H1 (cell line): ENCODE data around the gene GATA5. TPM values are rescaled to one million over a fixed set of nuclear protein-coding genes. Genes with fewer than 3 reads are reported as not detected.

Source experiments
- CTCF ChIA-PET: fragments of 300-600 bp; sonication (Branson Sonifier 250); formaldehyde crosslinking; loops from one replicate; lab custom pipeline; 2021; ENCODE audit not compliant: partially characterized antibody; lab: Charles Lee
- POLR2A ChIA-PET: fragments of 300-600 bp; sonication (Branson Sonifier 250); formaldehyde crosslinking; loops from one replicate; lab custom pipeline; 2021; ENCODE audit warnings: inconsistent platforms; ENCODE audit not compliant: partially characterized antibody; lab: Charles Lee
- DNase-seq, 2 experiments: peaks; one replicate each; pipeline versions ENCODE4 v3.0.0 to v3.0.0-alpha.2; 2010 to 2022; ENCODE audit warnings: low spot score in 2 of 2, low read depth in 1 of 2, mixed read lengths in 1 of 2
- FAIRE-seq: peaks from 2 replicates; lab custom pipeline; 2011; peaks lifted over from hg19 to GRCh38; lab: Jason Lieb, UNC
- H2AFZ ChIP-seq: 2 replicates; pipeline ENCODE4 v1.8.1; 2012; ENCODE audit warnings: low read length, inconsistent platforms
- H2AK5ac ChIP-seq: 2 replicates; pipeline ENCODE4 v1.6.1; 2013; ENCODE audit warnings: low read depth, low read length
- H2BK120ac ChIP-seq: replicated peaks from 2 replicates; pipeline ENCODE3; 2013; ENCODE audit warnings: low read depth, low read length, inconsistent platforms
- H2BK12ac ChIP-seq: 2 replicates; pipeline ENCODE4 v1.6.1; 2013; ENCODE audit warnings: low read depth, low read length
- H2BK15ac ChIP-seq: 2 replicates; pipeline ENCODE4 v1.6.1; 2013; ENCODE audit warnings: low read length
- H2BK20ac ChIP-seq: 2 replicates; pipeline ENCODE4 v1.6.1; 2013; ENCODE audit warnings: low read length
- H2BK5ac ChIP-seq: 2 replicates; pipeline ENCODE4 v1.6.1; 2013; ENCODE audit warnings: low read depth, low read length
- H3K14ac ChIP-seq: 2 replicates; pipeline ENCODE4 v1.6.1; 2013; ENCODE audit warnings: inconsistent platforms; ENCODE audit not compliant: insufficient read length
- H3K18ac ChIP-seq: 2 replicates; pipeline ENCODE4 v1.6.1; 2013; ENCODE audit warnings: low read length; ENCODE audit errors: extremely low read depth
- H3K23ac ChIP-seq: 2 replicates; pipeline ENCODE4 v1.6.1; 2013; ENCODE audit warnings: inconsistent platforms; ENCODE audit not compliant: insufficient read length
- H3K23me2 ChIP-seq: 2 replicates; pipeline ENCODE4 v1.6.1; 2013; ENCODE audit warnings: low read depth, low read length
- H3K27ac ChIP-seq: 2 replicates; pipeline ENCODE4 v1.6.1; 2011; ENCODE audit warnings: low read depth, low read length, inconsistent platforms
- H3K27me3 ChIP-seq, 4 experiments: replicated peaks in 1 of 4; 1 replicate in 1 of 4; 2 replicates in 3 of 4; pipeline versions ENCODE4 v1.6.1 to v1.8.1; 2011 to 2013; ENCODE audit warnings: low read length in 3 of 4, mild to moderate bottlenecking in 3 of 4, inconsistent platforms in 2 of 4, mixed read lengths in 2 of 4, moderate library complexity in 1 of 4; ENCODE audit not compliant: control insufficient read depth in 3 of 4, insufficient read depth in 3 of 4; ENCODE audit errors: extremely low read depth in 1 of 4
- H3K36me3 ChIP-seq, 4 experiments: 2 replicates each; pipeline versions ENCODE4 v1.6.1 to v1.8.1; 2011 to 2013; ENCODE audit warnings: mild to moderate bottlenecking in 4 of 4, low read length in 3 of 4, moderate library complexity in 2 of 4, control low read depth in 1 of 4, inconsistent platforms in 1 of 4; ENCODE audit not compliant: insufficient read depth in 4 of 4, control insufficient read depth in 2 of 4
- H3K4ac ChIP-seq: replicated peaks from 2 replicates; pipeline ENCODE3; 2013; ENCODE audit warnings: low read length, low read depth, mixed read lengths, inconsistent platforms; ENCODE audit not compliant: insufficient read length
- H3K4me1 ChIP-seq, 4 experiments: replicated peaks in 1 of 4; 1 replicate in 1 of 4; 2 replicates in 3 of 4; pipeline versions ENCODE4 v1.6.1 to v1.8.1; 2011 to 2013; ENCODE audit warnings: low read length in 3 of 4, inconsistent platforms in 2 of 4, mixed read lengths in 1 of 4; ENCODE audit not compliant: insufficient read depth in 4 of 4, control insufficient read depth in 3 of 4
- H3K4me2 ChIP-seq, 2 experiments: 2 replicates each; pipeline versions ENCODE4 v1.6.1 to v1.8.1; 2011 to 2013; ENCODE audit warnings: low read depth in 2 of 2, low read length in 2 of 2, control low read depth in 1 of 2, inconsistent platforms in 1 of 2, mild to moderate bottlenecking in 1 of 2; ENCODE audit not compliant: insufficient read depth in 1 of 2
- H3K4me3 ChIP-seq, 4 experiments: fragments of 200-600, 300-600 bp in 1 of 4; sonication (generic), shearing (Covaris generic), sonication (Bioruptor Twin) in 1 of 4; 2 replicates each; pipeline versions ENCODE4 v1.5.1 to v1.8.1; 2011 to 2016; ENCODE audit warnings: low read length in 4 of 4, low read depth in 3 of 4, control low read depth in 2 of 4, inconsistent platforms in 2 of 4, mild to moderate bottlenecking in 2 of 4, mixed read lengths in 1 of 4, moderate library complexity in 1 of 4; ENCODE audit not compliant: insufficient read depth in 2 of 4; ENCODE audit errors: extremely low read depth in 1 of 4
- H3K56ac ChIP-seq: replicated peaks from 2 replicates; pipeline ENCODE3; 2013; ENCODE audit warnings: low read depth, mild to moderate bottlenecking, mixed read lengths, low read length, inconsistent platforms; ENCODE audit not compliant: insufficient read length
- H3K79me1 ChIP-seq: 2 replicates; pipeline ENCODE4 v1.6.1; 2013; ENCODE audit warnings: low read depth, low read length, control low read depth
- H3K79me2 ChIP-seq, 2 experiments: 2 replicates each; pipeline versions ENCODE4 v1.6.1 to v1.8.1; 2012 to 2013; ENCODE audit warnings: low read length in 2 of 2, mild to moderate bottlenecking in 2 of 2, inconsistent platforms in 1 of 2; ENCODE audit not compliant: insufficient read depth in 2 of 2, control insufficient read depth in 1 of 2
- H3K9ac ChIP-seq, 4 experiments: replicated peaks in 1 of 4; 1 replicate in 1 of 4; 2 replicates in 3 of 4; pipeline versions ENCODE4 v1.6.1 to v1.8.1; 2011 to 2013; ENCODE audit warnings: low read depth in 3 of 4, low read length in 3 of 4, control low read depth in 2 of 4, mild to moderate bottlenecking in 2 of 4, moderate library complexity in 2 of 4, inconsistent platforms in 1 of 4; ENCODE audit errors: extremely low read depth in 1 of 4
- H3K9me3 ChIP-seq, 2 experiments: 2 replicates each; pipeline versions ENCODE4 v1.6.1 to v1.8.1; 2012 to 2013; ENCODE audit warnings: mild to moderate bottlenecking in 2 of 2, moderate library complexity in 2 of 2, control low read depth in 1 of 2, inconsistent platforms in 1 of 2, low read depth in 1 of 2, low read length in 1 of 2, mixed read lengths in 1 of 2; ENCODE audit not compliant: insufficient read depth in 2 of 2
- H4K20me1 ChIP-seq, 2 experiments: replicated peaks in 1 of 2; 2 replicates each; pipeline versions ENCODE3 to v1.8.1; 2011 to 2013; ENCODE audit warnings: inconsistent platforms in 2 of 2, low read length in 2 of 2, mild to moderate bottlenecking in 1 of 2; ENCODE audit not compliant: insufficient read depth in 2 of 2, control insufficient read depth in 1 of 2
- H4K5ac ChIP-seq: 2 replicates; pipeline ENCODE4 v1.6.1; 2013; ENCODE audit warnings: low read length, low read depth, mixed read lengths, inconsistent platforms; ENCODE audit not compliant: insufficient read length
- H4K8ac ChIP-seq: 2 replicates; pipeline ENCODE4 v1.8.0; 2013; ENCODE audit warnings: mild to moderate bottlenecking, moderate library complexity, low read length, inconsistent platforms; ENCODE audit not compliant: insufficient read depth; ENCODE audit errors: extremely low read depth
- H4K91ac ChIP-seq: replicated peaks from 2 replicates; pipeline ENCODE3; 2013; ENCODE audit warnings: low read length, mixed read lengths, inconsistent platforms; ENCODE audit not compliant: insufficient read length
- BACH1 ChIP-seq: IDR thresholded peaks from 2 replicates; pipeline ENCODE4 v1.6.1; 2012; ENCODE audit warnings: low read length, improper control_type of control experiment
- EGR1 ChIP-seq: IDR thresholded peaks from 2 replicates; pipeline ENCODE4 v1.6.1; 2011; ENCODE audit warnings: low read depth, low read length, borderline replicate concordance
- EZH2 ChIP-seq: fragments of 200-600 bp; sonication (generic); IDR thresholded peaks from 2 replicates; pipeline ENCODE4 v1.7.1; 2012; ENCODE audit warnings: low read depth, mild to moderate bottlenecking, moderate library complexity, low read length, inconsistent platforms; ENCODE audit not compliant: severe bottlenecking
- JUN ChIP-seq: IDR thresholded peaks from 2 replicates; pipeline ENCODE4 v1.6.1; 2011; ENCODE audit warnings: low read depth, mild to moderate bottlenecking, improper control_type of control experiment, low read length
- RAD21 ChIP-seq, 2 experiments: IDR thresholded peaks in 1 of 2; conservative IDR thresholded peaks in 1 of 2; 2 replicates each; pipeline ENCODE4 v1.6.1; 2011; ENCODE audit warnings: low read depth in 2 of 2, low read length in 2 of 2, improper control_type of control experiment in 1 of 2, inconsistent platforms in 1 of 2, mild to moderate bottlenecking in 1 of 2, moderate library complexity in 1 of 2
- RNF2 ChIP-seq: fragments of 200-900, 300-1000 bp; sonication (generic); IDR thresholded peaks from 2 replicates; pipeline ENCODE4 v1.7.1; 2016; ENCODE audit warnings: borderline replicate concordance, low read depth, mild to moderate bottlenecking, antibody characterized with exemption, low read length; ENCODE audit not compliant: poor library complexity, severe bottlenecking; ENCODE audit errors: missing control alignments
- SAP30 ChIP-seq: fragments of 300-600 bp; sonication (generic); IDR thresholded peaks from 2 replicates; pipeline ENCODE4 v1.7.1; 2012; ENCODE audit warnings: low read length, moderate library complexity, mild to moderate bottlenecking, inconsistent platforms; ENCODE audit not compliant: insufficient read depth, insufficient replicate concordance
- SP1 ChIP-seq: IDR thresholded peaks from 2 replicates; pipeline ENCODE4 v1.6.1; 2011; ENCODE audit warnings: low read depth, low read length
- SP2 ChIP-seq: IDR thresholded peaks from 2 replicates; pipeline ENCODE4 v1.6.1; 2012; ENCODE audit warnings: mild to moderate bottlenecking, low read length, inconsistent platforms
- SRF ChIP-seq: IDR thresholded peaks from 2 replicates; pipeline ENCODE4 v1.6.1; 2011; ENCODE audit warnings: mild to moderate bottlenecking, low read depth, low read length, moderate library complexity
- SUZ12 ChIP-seq: fragments of 200-600 bp; sonication (generic); IDR thresholded peaks from 2 replicates; pipeline ENCODE4 v1.6.1; 2012; ENCODE audit warnings: mild to moderate bottlenecking, inconsistent platforms, low read length, moderate library complexity, mixed read lengths
- TEAD4 ChIP-seq: IDR thresholded peaks from 2 replicates; pipeline ENCODE4 v1.6.1; 2012; ENCODE audit warnings: low read depth, low read length, inconsistent platforms, mixed read lengths
- YY1 ChIP-seq: IDR thresholded peaks from 2 replicates; pipeline ENCODE4 v1.6.1; 2011; ENCODE audit warnings: low read depth, mild to moderate bottlenecking, low read length
- WGBS, 2 experiments: shearing (Covaris generic) in 1 of 2; methylation state at CpG; one replicate each; pipeline versions ENCODE4 v1.1.6 to v1.1.7; 2013 to 2015; ENCODE audit warnings: low lambda C conversion rate in 2 of 2, mixed read lengths in 2 of 2, inconsistent platforms in 1 of 2, low coverage in 1 of 2, missing lambda C conversion rate in 1 of 2; ENCODE audit not compliant: insufficient replicate concordance in 2 of 2, insufficient coverage in 1 of 2, insufficient read length in 1 of 2; ENCODE audit errors: extremely low coverage in 1 of 2, missing lambda C conversion rate in 1 of 2; 5-methylcytosine and 5-hydroxymethylcytosine counted together
- polyA plus RNA-seq, 7 experiments: library from polyadenylated mRNA; depleted of rRNA in 3 of 7; stranded (reverse) in 5 of 7; unstranded in 2 of 7; fragments of >200 nt in 5 of 7; fragments of 200-250 nt in 2 of 7; gene quantifications; 1 replicate in 5 of 7; 2 replicates in 1 of 7; 4 replicates in 1 of 7; pipeline versions ENCODE4 v1.2.1 to v1.2.3, GENCODE V29; 2011 to 2013; ENCODE audit warnings: missing spikeins in 2 of 7, mixed read lengths in 2 of 7
- total RNA-seq: library from RNA; stranded (reverse); fragmentation: NEBNext Ultra II Directional; extraction: Animal tissue kit (Norgen Biotek cat#: 25700); gene quantifications from 2 replicates; pipeline ENCODE4 v1.2.1, GENCODE V29; 2021
- TF ChIP-seq, protein P1 (sequence below): IDR thresholded peaks from 2 replicates; pipeline ENCODE4 v1.6.1; 2012; ENCODE audit warnings: inconsistent platforms

The GATA5 gene
- total and polyA plus RNA-seq, 2 of the 8 experiments (the other 6 are each of a cell fraction or from before 2014, with no cell fraction given) = 0.08 to 0.11 TPM

DNA sequence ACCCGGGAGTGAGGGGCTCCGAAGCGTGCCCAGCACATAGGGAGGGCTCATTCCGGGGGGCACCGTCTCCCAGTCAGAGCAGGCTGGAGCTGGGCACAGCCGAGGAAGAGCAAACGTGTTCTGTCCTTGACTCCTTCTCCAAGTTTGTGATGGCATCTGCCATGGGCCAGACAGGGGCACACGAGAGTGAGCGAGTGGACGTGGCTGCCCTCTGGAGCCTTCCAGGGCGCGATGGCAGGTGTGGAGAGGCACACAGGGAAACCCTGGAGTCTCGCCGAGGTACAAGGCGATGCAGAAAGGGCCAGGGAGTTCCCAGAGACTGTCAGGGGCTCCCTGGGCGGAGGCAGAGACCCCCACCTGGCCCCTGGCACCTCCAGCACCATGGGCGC is 9.9 kb upstream of the GATA5 start:
- Histone ChIP-seq H3K56ac (no peak overlapping the region), H2AK5ac (no peak overlapping the region), H3K4me3 (no peak overlapping the region), H4K91ac (no peak overlapping the region), H4K20me1 (peaks cover 0 to 11% of the 10 kb centered on the region in 2 experiments), H3K4ac (no peak overlapping the region), H2BK12ac (no peak overlapping the region), H3K9ac (no peak overlapping the region), H2BK5ac (no peak overlapping the region), H4K5ac (no peak overlapping the region), H2BK120ac (no peak overlapping the region), H2BK20ac (no peak overlapping the region), H3K27me3 (peaks cover 9 to 49% (median 45%) of the 10 kb centered on the region in 4 experiments), H3K18ac (no peak overlapping the region), H3K23me2 (no peaks in the 10 kb centered on the region), H3K79me2 (no peaks in the 10 kb centered on the region), H4K8ac (peak overlapping the region; percentile 48), H3K14ac (no peak overlapping the region), H3K9me3 (no peaks in the 10 kb centered on the region), H3K4me1 (peaks cover 0 to 36% (median 29%) of the 10 kb centered on the region in 4 experiments; a peak in 6 of 7 replicates), H3K27ac (no peak overlapping the region), H2BK15ac (no peak overlapping the region), H2AFZ (no peak overlapping the region), H3K4me2 (no peak overlapping the region), H3K79me1 (0 out of 2 replicates have a peak, but pooled peaks cover 2% of the 10 kb centered on the region), H3K23ac (no peak overlapping the region), H3K36me3 (no peaks in the 10 kb centered on the region)
- 86% methylated on average over 16 of the region's 17 CpGs; no CpG with 5 or more reads in 1 of the 2 experiments for WGBS, 2 experiments
- POLR2A ChIA-PET = no interaction called here
- FAIRE-seq (no peak), DNase-seq (no peak)
- CTCF ChIA-PET = no interaction called here
- TF ChIP-seq EGR1 (no peak), JUN (no peak), SAP30 (no peak), EZH2 (no peak), SRF (no peak), RAD21 (IDR thresholded peaks at IDR 0.05 in 1 of 2, conservative IDR thresholded peaks at IDR 0.05 in 1 of 2; ENCODE audit: low read depth in 2 of 2, low read length in 2 of 2) (no peak), BACH1 (no peak), SUZ12 (no peak), SP1 (no peak), SP2 (no peak), RNF2 (no peak), YY1 (no peak), TEAD4 (no peak)
- TF ChIP-seq, protein P1, sequence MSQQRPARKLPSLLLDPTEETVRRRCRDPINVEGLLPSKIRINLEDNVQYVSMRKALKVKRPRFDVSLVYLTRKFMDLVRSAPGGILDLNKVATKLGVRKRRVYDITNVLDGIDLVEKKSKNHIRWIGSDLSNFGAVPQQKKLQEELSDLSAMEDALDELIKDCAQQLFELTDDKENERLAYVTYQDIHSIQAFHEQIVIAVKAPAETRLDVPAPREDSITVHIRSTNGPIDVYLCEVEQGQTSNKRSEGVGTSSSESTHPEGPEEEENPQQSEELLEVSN = no peak
